ENCODE data around the gene VPS37B.

Gene VPS37B

GRCh38 chr12:122929812-122930211 lies 33.9 kb upstream of the VPS37B start:
- H4K20me1 ChIP-seq (ENCODE audit: low read depth, low read length): no peaks in the 10 kb centered on the region
- no peaks in the 10 kb centered on the region for H3F3A ChIP-seq (ENCODE audit: insufficient read depth)
- no peaks in the 10 kb centered on the region for H3K9me3 ChIP-seq (ENCODE audit: insufficient read depth, low read length)
- no peak overlapping the region for H3K4me2 ChIP-seq (ENCODE audit: low read depth, low read length, poor library complexity, severe bottlenecking)
- no peak overlapping the region for H3K4me3 ChIP-seq (ENCODE audit: insufficient read depth, low read length, poor library complexity, severe bottlenecking)
- no peak overlapping the region for H3K9ac ChIP-seq (ENCODE audit: low read length)
- no peak overlapping the region for H2AFZ ChIP-seq (ENCODE audit: low read depth, low read length, severe bottlenecking)
- H3K79me2 ChIP-seq (ENCODE audit: insufficient read depth, low read length): no peaks in the 10 kb centered on the region
- no peaks in the 10 kb centered on the region for H3K27me3 ChIP-seq (ENCODE audit: low read length)
- H3K36me3 ChIP-seq (ENCODE audit: low read length): no peaks in the 10 kb centered on the region
- no peaks in the 10 kb centered on the region for H3K9me2 ChIP-seq (replicated peaks; ENCODE audit: insufficient read depth, low read length)
- TF ChIP-seq EZH2phosphoT487 (conservative IDR thresholded peaks at IDR 0.05; ENCODE audit: low read length) (no peak), CTCF (IDR thresholded peaks at IDR 0.05; ENCODE audit: insufficient read depth, low read length, poor library complexity, severe bottlenecking) (no peak)
- no peak overlapping the region for H3K27ac ChIP-seq (ENCODE audit: low read depth, low read length)

DNA sequence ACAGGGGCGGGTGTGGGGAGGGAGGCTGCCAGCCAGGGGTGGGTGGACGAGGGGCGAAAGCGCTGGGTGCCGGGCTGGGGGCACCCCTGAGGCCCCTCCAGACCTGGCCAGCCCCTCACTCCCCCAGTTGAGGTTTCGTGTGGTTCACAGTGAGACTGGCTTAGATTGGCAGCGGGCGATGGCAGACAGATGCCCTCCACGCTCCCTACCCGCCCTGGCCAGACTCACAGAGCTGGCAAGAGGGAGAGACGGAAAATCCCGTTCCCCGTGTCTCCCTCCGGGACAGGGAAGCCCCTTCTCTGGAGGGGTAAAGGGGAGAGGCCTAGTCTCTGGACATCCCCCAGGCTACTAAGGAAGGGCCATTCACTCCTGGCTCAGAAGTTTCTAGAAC lies 33.2 kb upstream of the VPS37B start:
- Histone ChIP-seq H3K9me2 (replicated peaks; ENCODE audit: insufficient read depth, low read length) (no peaks in the 10 kb centered on the region), H3K79me2 (ENCODE audit: insufficient read depth, low read length) (no peaks in the 10 kb centered on the region), H2AFZ (ENCODE audit: low read depth, low read length, severe bottlenecking) (no peak overlapping the region), H3K36me3 (ENCODE audit: low read length) (no peaks in the 10 kb centered on the region), H3K27me3 (ENCODE audit: low read length) (no peaks in the 10 kb centered on the region), H3K4me2 (ENCODE audit: low read depth, low read length, poor library complexity, severe bottlenecking) (no peak overlapping the region), H3F3A (ENCODE audit: insufficient read depth) (no peaks in the 10 kb centered on the region), H4K20me1 (ENCODE audit: low read depth, low read length) (no peaks in the 10 kb centered on the region), H3K9ac (ENCODE audit: low read length) (no peak overlapping the region), H3K27ac (ENCODE audit: low read depth, low read length) (no peak overlapping the region), H3K4me3 (ENCODE audit: insufficient read depth, low read length, poor library complexity, severe bottlenecking) (no peak overlapping the region), H3K9me3 (ENCODE audit: insufficient read depth, low read length) (no peaks in the 10 kb centered on the region)
- TF ChIP-seq EZH2phosphoT487 (conservative IDR thresholded peaks at IDR 0.05; ENCODE audit: low read length) (no peak), CTCF (IDR thresholded peaks at IDR 0.05; ENCODE audit: insufficient read depth, low read length, poor library complexity, severe bottlenecking) (no peak)

DNA sequence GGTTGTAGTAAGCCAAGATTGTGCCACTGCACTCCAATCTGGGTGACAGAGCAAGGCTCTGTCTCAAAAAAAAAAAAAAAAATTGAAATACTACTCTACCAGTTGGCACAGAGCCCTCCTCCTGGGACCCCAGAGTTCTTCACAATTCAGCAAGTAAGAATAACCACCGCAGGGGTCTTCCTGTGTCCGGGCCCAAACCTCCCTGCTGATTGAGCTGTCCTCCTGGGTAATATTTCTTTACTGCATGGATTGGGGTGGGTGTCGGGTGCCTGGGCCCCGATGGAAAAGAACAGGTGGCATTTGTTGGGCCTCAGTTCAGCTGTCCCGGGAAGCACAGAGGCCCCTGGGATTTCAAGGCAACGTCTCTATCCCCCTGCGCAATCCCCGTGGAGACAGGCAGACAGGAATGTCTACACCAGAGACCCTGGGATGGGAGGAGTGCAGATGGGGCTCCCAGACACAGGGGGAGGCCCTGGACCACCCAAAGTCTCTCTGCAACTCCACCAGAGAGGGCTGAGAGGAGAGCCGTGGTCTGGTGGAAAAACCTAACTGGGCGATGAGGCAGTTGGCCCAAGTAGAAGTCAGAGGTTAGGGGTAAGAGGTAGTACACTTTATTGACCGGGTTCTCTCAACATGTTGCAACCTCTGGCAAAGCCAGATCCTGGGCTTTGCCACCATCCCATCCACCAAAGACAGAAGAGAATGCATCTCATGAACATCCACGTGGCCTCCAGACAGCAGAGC lies 32.7 kb upstream of the VPS37B start:
- Histone ChIP-seq H3K36me3 (ENCODE audit: low read length) (no peaks in the 10 kb centered on the region), H3K27ac (ENCODE audit: low read depth, low read length) (no peak overlapping the region)

More for the DNA sequence above, 32.7 kb upstream of the VPS37B start:
- no peaks in the 10 kb centered on the region for H3K79me2 ChIP-seq (ENCODE audit: insufficient read depth, low read length)
- no peak overlapping the region for H3K4me3 ChIP-seq (ENCODE audit: insufficient read depth, low read length, poor library complexity, severe bottlenecking)
- no peak for TF ChIP-seq CTCF (IDR thresholded peaks at IDR 0.05; ENCODE audit: insufficient read depth, low read length, poor library complexity, severe bottlenecking)
- no peak for TF ChIP-seq EZH2phosphoT487 (conservative IDR thresholded peaks at IDR 0.05; ENCODE audit: low read length)
- no peak overlapping the region for H3K4me2 ChIP-seq (ENCODE audit: low read depth, low read length, poor library complexity, severe bottlenecking)
- H3F3A ChIP-seq (ENCODE audit: insufficient read depth): no peaks in the 10 kb centered on the region
- H4K20me1 ChIP-seq (ENCODE audit: low read depth, low read length): no peaks in the 10 kb centered on the region
- H3K27me3 ChIP-seq (ENCODE audit: low read length): no peaks in the 10 kb centered on the region
- H2AFZ ChIP-seq (ENCODE audit: low read depth, low read length, severe bottlenecking): no peak overlapping the region
- no peaks in the 10 kb centered on the region for H3K9me2 ChIP-seq (replicated peaks; ENCODE audit: insufficient read depth, low read length)
- H3K9ac ChIP-seq (ENCODE audit: low read length): no peak overlapping the region
- H3K9me3 ChIP-seq (ENCODE audit: insufficient read depth, low read length): no peaks in the 10 kb centered on the region
